MCF 10A (cell line): ENCODE results near the gene STC2. TPM values are rescaled to one million over a fixed set of nuclear protein-coding genes. Genes with fewer than 3 reads are reported as not detected.

Source experiments
- BruUV-seq: library from RNA; stranded (reverse); fragments of 400-500 nt; replicated peaks from 2 replicates; lab custom pipeline; 2021; lab: Mats Ljungman, UMichigan
- CTCF ChIA-PET: fragments of 300-600 bp; sonication (Branson Sonifier 250); formaldehyde crosslinking; extraction: SDS; loops from one replicate; lab custom pipeline; 2021; ENCODE audit warnings: antibody characterized with exemption, inconsistent platforms; lab: Yijun Ruan, JAX
- POLR2A ChIA-PET: fragments of 300-600, 350-650 bp; sonication (Branson Sonifier 250); formaldehyde crosslinking; extraction: SDS; loops from one replicate; lab custom pipeline; 2020; ENCODE audit warnings: antibody characterized with exemption, inconsistent platforms; lab: Yijun Ruan, JAX
- DNase-seq: peaks from one replicate; pipeline ENCODE4 v3.0.0-alpha.2; 2018; ENCODE audit not compliant: unreplicated experiment
- H3K27ac Mint-ChIP-seq: one replicate; pipeline ENCODE4 v1.8.0; 2022; ENCODE audit warnings: mild to moderate bottlenecking, low read depth, mixed read lengths; ENCODE audit not compliant: unreplicated experiment
- H3K27me3 Mint-ChIP-seq: one replicate; pipeline ENCODE4 v1.8.0; 2022; ENCODE audit warnings: mixed read lengths; ENCODE audit not compliant: insufficient read depth, unreplicated experiment
- H3K36me3 Mint-ChIP-seq: one replicate; pipeline ENCODE4 v1.8.0; 2022; ENCODE audit warnings: mild to moderate bottlenecking, moderate library complexity, mixed read lengths; ENCODE audit not compliant: insufficient read depth, unreplicated experiment
- H3K4me1 Mint-ChIP-seq: one replicate; pipeline ENCODE4 v1.8.0; 2022; ENCODE audit warnings: mixed read lengths; ENCODE audit not compliant: insufficient read depth, unreplicated experiment
- H3K4me3 Mint-ChIP-seq: one replicate; pipeline ENCODE4 v1.8.0; 2022; ENCODE audit warnings: mild to moderate bottlenecking, moderate library complexity, mixed read lengths; ENCODE audit not compliant: unreplicated experiment
- H3K9me3 Mint-ChIP-seq: one replicate; pipeline ENCODE4 v1.8.0; 2022; ENCODE audit warnings: mixed read lengths; ENCODE audit not compliant: unreplicated experiment
- CTCF ChIP-seq: fragments of 200-600 bp; IDR thresholded peaks from one replicate; pipeline ENCODE4 v1.8.0; 2022; ENCODE audit warnings: antibody characterized with exemption, mild to moderate bottlenecking; ENCODE audit not compliant: unreplicated experiment
- intact Hi-C: fragments of 100-400 bp; cut with micrococcal nuclease; formaldehyde crosslinking; loops from 2 replicates; pipeline ENCODE4 v1.14.1; 2022
- total RNA-seq: library from RNA; stranded (reverse); gene quantifications from 2 replicates; pipeline ENCODE4 v1.2.3, GENCODE V29; 2022

Gene STC2
- total RNA-seq, 1 experiment from 2014 or later = 414 TPM

GRCh38 chr5:173341961-173342430, 13.8 kb upstream of the STC2 start:
- H3K4me1 Mint-ChIP-seq = peaks cover 9% of the 10 kb centered on the region
- no peak for DNase-seq
- H3K36me3 Mint-ChIP-seq = no peaks in the 10 kb centered on the region
- H3K9me3 Mint-ChIP-seq = no peaks in the 10 kb centered on the region
- no peak overlapping the region for H3K4me3 Mint-ChIP-seq
- TF ChIP-seq CTCF = no peak
- BruUV-seq = no TSS peak
- POLR2A ChIA-PET = no interaction called here
- peak overlapping the region; percentile 36 for H3K27ac Mint-ChIP-seq
- CTCF ChIA-PET = interaction anchor here (0.6 to 0.8 kb wide), 2 partner anchors 18 to 48 kb away, joined by 3 to 5 read pairs; no protein-coding TSS in a partner anchor
- intact Hi-C loops = no loop called here
- H3K27me3 Mint-ChIP-seq = no peaks in the 10 kb centered on the region

GRCh38 chr5:173340984-173341383, 12.8 kb upstream of the STC2 start:
- no TSS peak for BruUV-seq
- no peak for DNase-seq
- ChIA-PET CTCF (no interaction called here), POLR2A (no interaction called here)
- peaks cover 4% of the 10 kb centered on the region for H3K9me3 Mint-ChIP-seq
- H3K4me1 Mint-ChIP-seq = peaks cover 16% of the 10 kb centered on the region
- H3K27me3 Mint-ChIP-seq = no peaks in the 10 kb centered on the region
- H3K36me3 Mint-ChIP-seq = no peaks in the 10 kb centered on the region
- no peak overlapping the region for H3K27ac Mint-ChIP-seq
- no peak for TF ChIP-seq CTCF
- H3K4me3 Mint-ChIP-seq = no peak overlapping the region
- intact Hi-C loops = no loop called here

- intact Hi-C loops = no loop called here
- DNase-seq = no peak
- H3K27ac Mint-ChIP-seq = no peak overlapping the region
- no peak for TF ChIP-seq CTCF
- BruUV-seq = no TSS peak
- no peaks in the 10 kb centered on the region for H3K27me3 Mint-ChIP-seq
- no peak overlapping the region for H3K4me3 Mint-ChIP-seq
- peaks cover 10% of the 10 kb centered on the region for H3K9me3 Mint-ChIP-seq
- H3K36me3 Mint-ChIP-seq = no peaks in the 10 kb centered on the region
- POLR2A ChIA-PET = no interaction called here
- H3K4me1 Mint-ChIP-seq = peaks cover 16% of the 10 kb centered on the region
- CTCF ChIA-PET = interaction anchor here (0.8 kb wide), 1 partner anchor 10 kb away, joined by 3 read pairs; no protein-coding TSS in a partner anchor
Observed at GRCh38 chr5:173340451-173340850, 12.2 kb upstream of the STC2 start.

- Mint-ChIP-seq H3K9me3 (peaks cover 12% of the 10 kb centered on the region), H3K4me1 (peaks cover 18% of the 10 kb centered on the region), H3K27ac (no peak overlapping the region), H3K27me3 (no peaks in the 10 kb centered on the region), H3K36me3 (no peaks in the 10 kb centered on the region), H3K4me3 (no peak overlapping the region)
- DNase-seq = no peak
- intact Hi-C loops = no loop called here
- ChIA-PET POLR2A (interaction anchor here (1.2 kb wide), 1 partner anchor 12 kb away, joined by 3 read pairs; the partner anchor contains the start of gene STC2), CTCF (interaction anchor here (0.7 to 1.5 kb wide), 2 partner anchors 9 to 45 kb away, joined by 4 read pairs; no protein-coding TSS in a partner anchor)
- TF ChIP-seq CTCF = no peak
- BruUV-seq = no TSS peak
Observed at GRCh38 chr5:173339286-173339685, 11.1 kb upstream of the STC2 start.
